HCT116 (cell line): ENCODE data around the gene TPRX1. TPM values are rescaled to one million over a fixed set of nuclear protein-coding genes. Genes with fewer than 3 reads are reported as not detected.
"Not testable (repeated sequence)": the region's sequence is repeated elsewhere in the genome, so short reads cannot be mapped to it uniquely, and the experiment has no call there.

Experiments used
- ATAC-seq: fragments of 200-7000 bp; cut with Tn5 transposase; 2 replicates; pipeline ENCODE4 v1.9.1; 2020; ENCODE audit warnings: mild to moderate bottlenecking, moderate library complexity
- BruUV-seq: library from RNA; stranded (reverse); fragments of 400-500 nt; replicated peaks from 2 replicates; lab custom pipeline; 2021; lab: Mats Ljungman, UMichigan
- CTCF ChIA-PET: fragments of 300-600 bp; sonication (Branson Sonifier 250); formaldehyde crosslinking; loops from one replicate; lab custom pipeline; 2021; ENCODE audit warnings: antibody characterized with exemption; lab: Charles Lee
- POLR2A ChIA-PET: fragments of 300-600, 350-600 bp; sonication (Branson Sonifier 250); formaldehyde crosslinking; loops from one replicate; lab custom pipeline; 2021; ENCODE audit warnings: antibody characterized with exemption; lab: Charles Lee
- RAD21 ChIA-PET, 2 experiments: fragments of 300-600 bp; sonication (Branson Sonifier 250); formaldehyde crosslinking; loops; one replicate each; lab custom pipeline; 2023; ENCODE audit warnings: low total read pairs in 2 of 2; ENCODE audit not compliant: uncharacterized antibody in 2 of 2, unreplicated experiment in 2 of 2, low non-redundant PET in 1 of 2; lab: Charles Lee
- DNase-seq: peaks from one replicate; pipeline ENCODE4 v3.0.0-alpha.2; 2010; ENCODE audit warnings: low read depth, low spot score
- H2AFZ ChIP-seq: fragments of 200-600 bp; shearing (Covaris generic), sonication (generic); 2 replicates; pipeline ENCODE4 v1.6.1; 2017; ENCODE audit warnings: low read depth, mixed run types, mixed read lengths, antibody characterized with exemption, low read length; ENCODE audit not compliant: poor library complexity, severe bottlenecking
- H3K27ac ChIP-seq: 2 replicates; pipeline ENCODE4 v1.5.1; 2012; ENCODE audit warnings: low read depth, low read length
- H3K27me3 ChIP-seq: fragments of 200-600 bp; sonication (generic); 2 replicates; pipeline ENCODE4 v1.6.1; 2016; ENCODE audit warnings: mixed run types, low read length, mixed read lengths; ENCODE audit not compliant: insufficient read depth
- H3K36me3 ChIP-seq, 2 experiments: fragments of 200-500 bp in 1 of 2; fragments of 200-600 bp in 1 of 2; sonication (Bioruptor generic) in 1 of 2; sonication (generic) in 1 of 2; 2 replicates each; pipeline versions ENCODE4 v1.5.1 to v1.6.1; 2014 to 2016; ENCODE audit warnings: low read length in 2 of 2, inconsistent platforms in 1 of 2, mixed read lengths in 1 of 2, mixed run types in 1 of 2; ENCODE audit not compliant: insufficient read depth in 2 of 2, control insufficient read depth in 1 of 2
- H3K4me1 ChIP-seq, 2 experiments: fragments of 200-600 bp in 1 of 2; sonication (generic) in 1 of 2; 2 replicates each; pipeline versions ENCODE4 v1.5.1 to v1.6.1; 2012 to 2017; ENCODE audit warnings: low read length in 2 of 2, inconsistent platforms in 1 of 2, mild to moderate bottlenecking in 1 of 2, mixed read lengths in 1 of 2, mixed run types in 1 of 2, moderate library complexity in 1 of 2; ENCODE audit not compliant: insufficient read depth in 2 of 2, control insufficient read depth in 1 of 2
- H3K4me2 ChIP-seq: fragments of 200-600 bp; sonication (generic); 2 replicates; pipeline ENCODE4 v1.6.1; 2017; ENCODE audit warnings: mixed run types, low read length, mixed read lengths
- H3K4me3 ChIP-seq, 2 experiments: fragments of 200-600 bp in 1 of 2; sonication (generic) in 1 of 2; replicated peaks in 1 of 2; 2 replicates each; pipeline ENCODE4 v1.5.1; 2011 to 2016; ENCODE audit warnings: low read length in 2 of 2, control low read depth in 1 of 2, low read depth in 1 of 2, mild to moderate bottlenecking in 1 of 2, mixed read lengths in 1 of 2, mixed run types in 1 of 2
- H3K79me2 ChIP-seq: fragments of 200-600 bp; sonication (generic); 2 replicates; pipeline ENCODE4 v1.6.1; 2017; ENCODE audit warnings: mild to moderate bottlenecking, mixed run types, low read length, moderate library complexity, mixed read lengths; ENCODE audit not compliant: insufficient read depth
- H3K9ac ChIP-seq: fragments of 200-600 bp; sonication (generic); 2 replicates; pipeline ENCODE4 v1.6.1; 2016; ENCODE audit warnings: low read length, mixed read lengths
- H3K9me2 ChIP-seq: fragments of 200-600 bp; sonication (generic), shearing (Covaris generic); 2 replicates; pipeline ENCODE4 v1.6.1; 2017; ENCODE audit warnings: mixed run types, mild to moderate bottlenecking, moderate library complexity; ENCODE audit not compliant: insufficient read depth
- H3K9me3 ChIP-seq, 2 experiments: fragments of 200-500 bp in 1 of 2; fragments of 200-600 bp in 1 of 2; sonication (Bioruptor generic) in 1 of 2; sonication (generic) in 1 of 2; 2 replicates each; pipeline ENCODE4 v1.6.1; 2014 to 2017; ENCODE audit warnings: low read length in 2 of 2, mixed read lengths in 2 of 2, inconsistent platforms in 1 of 2, low read depth in 1 of 2, mild to moderate bottlenecking in 1 of 2, mixed run types in 1 of 2, moderate library complexity in 1 of 2; ENCODE audit not compliant: control insufficient read depth in 1 of 2, insufficient read depth in 1 of 2
- H4K20me1 ChIP-seq: fragments of 200-600 bp; sonication (generic), shearing (Covaris generic); 2 replicates; pipeline ENCODE4 v1.6.1; 2017; ENCODE audit warnings: mixed run types, mild to moderate bottlenecking, moderate library complexity; ENCODE audit not compliant: insufficient read depth
- CBX3 ChIP-seq: IDR thresholded peaks from 2 replicates; pipeline ENCODE4 v1.6.1; 2012; ENCODE audit warnings: low read depth
- CEBPB ChIP-seq: IDR thresholded peaks from 2 replicates; pipeline ENCODE4 v1.6.1; 2012; ENCODE audit warnings: low read depth
- EGR1 ChIP-seq: IDR thresholded peaks from 2 replicates; pipeline ENCODE4 v1.6.1; 2012; ENCODE audit warnings: low read depth
- ELF1 ChIP-seq: IDR thresholded peaks from 2 replicates; pipeline ENCODE4 v1.6.1; 2012; ENCODE audit warnings: low read depth, borderline replicate concordance
- JUND ChIP-seq: IDR thresholded peaks from 2 replicates; pipeline ENCODE4 v1.6.1; 2012
- SIN3A ChIP-seq: IDR thresholded peaks from 2 replicates; pipeline ENCODE4 v1.6.1; 2012; ENCODE audit warnings: low read depth
- SRF ChIP-seq: IDR thresholded peaks from 2 replicates; pipeline ENCODE4 v1.6.1; 2012; ENCODE audit warnings: low read depth
- ZFX ChIP-seq: fragments of 450-650 bp; IDR thresholded peaks from 2 replicates; pipeline ENCODE4 v1.6.1; 2017
- ZNF274 ChIP-seq: fragments of 200-500 bp; sonication (Bioruptor generic); IDR thresholded peaks from 2 replicates; pipeline ENCODE4 v1.6.1; 2014; ENCODE audit warnings: mild to moderate bottlenecking, low read depth, low read length, inconsistent platforms
- intact Hi-C: fragments of 100-400 bp; cut with micrococcal nuclease; formaldehyde crosslinking; loops from 2 replicates; pipeline ENCODE4 v1.10.0; 2022
- total RNA-seq: library from RNA; stranded (reverse); gene quantifications from one replicate; pipeline ENCODE4 v1.2.1, GENCODE V29; 2021; ENCODE audit not compliant: unreplicated experiment
- TF ChIP-seq, protein P1 (sequence below), 3 experiments: fragments of 200-600 bp in 1 of 3; sonication (generic) in 1 of 3; IDR thresholded peaks in 2 of 3; conservative IDR thresholded peaks in 1 of 3; 2 replicates each; pipeline ENCODE4 v1.5.1; 2012 to 2017; ENCODE audit warnings: low read depth in 2 of 3, low read length in 2 of 3, antibody characterized with exemption in 1 of 3, borderline replicate concordance in 1 of 3, control low read depth in 1 of 3, mild to moderate bottlenecking in 1 of 3, mixed read lengths in 1 of 3, mixed run types in 1 of 3, moderate library complexity in 1 of 3; ENCODE audit not compliant: insufficient read depth in 1 of 3
- TF ChIP-seq, protein P2 (sequence below): IDR thresholded peaks from 2 replicates; pipeline ENCODE4 v1.6.1; 2012
- TF ChIP-seq, protein P3 (sequence below): IDR thresholded peaks from 2 replicates; pipeline ENCODE4 v1.6.1; 2012
- TF ChIP-seq, protein P4 (sequence below): IDR thresholded peaks from 2 replicates; pipeline ENCODE4 v1.6.1; 2012; ENCODE audit warnings: low read depth

The TPRX1 gene
- total RNA-seq, 1 experiment from 2014 or later, result not detected

DNA sequence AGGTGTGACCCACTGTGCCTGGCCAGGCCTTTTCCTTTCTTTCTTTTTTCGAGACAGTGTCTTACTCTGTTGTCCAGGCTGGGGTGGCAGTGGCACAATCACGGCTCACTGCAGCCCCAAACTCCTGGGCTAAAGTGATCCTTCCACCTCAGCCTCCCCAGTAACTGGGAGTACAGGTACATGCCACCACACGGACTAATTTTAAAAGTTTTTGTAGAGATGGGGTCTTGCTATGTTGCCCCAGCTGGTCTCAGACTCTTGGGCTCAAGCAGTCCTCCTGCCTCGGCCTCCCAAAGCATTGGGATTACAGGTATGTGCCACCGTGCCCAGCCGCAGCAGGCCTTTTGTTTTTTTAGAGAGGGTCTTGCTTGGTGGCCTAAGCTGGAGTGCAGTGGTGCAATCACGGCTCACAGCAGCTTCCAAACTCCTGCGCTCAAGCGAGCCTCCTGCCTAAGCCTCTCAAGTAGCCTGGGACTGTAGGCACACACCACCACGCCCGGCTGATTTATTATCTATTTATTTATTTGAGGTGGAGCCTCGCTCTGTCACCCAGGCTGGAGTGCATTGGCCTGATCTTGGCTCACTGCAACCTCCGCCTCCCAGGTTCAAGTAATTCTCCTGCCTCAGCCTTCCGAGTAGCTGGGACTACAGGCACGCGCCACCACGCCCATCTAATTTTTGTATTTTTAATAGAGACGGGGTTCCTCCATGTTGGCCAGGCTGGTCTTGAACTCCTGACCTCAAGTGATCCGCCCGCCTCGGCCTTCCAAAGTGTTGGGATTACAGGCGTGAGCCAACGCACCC is 26.9 kb downstream of the TPRX1 start:
- ChIA-PET CTCF (interaction anchor here (1.2 to 1.5 kb wide), 3 partner anchors 10 to 17 kb away, joined by 3 to 4 read pairs (median 3); no protein-coding TSS in a partner anchor), POLR2A (interaction anchor here (0.6 to 1.3 kb wide), 2 partner anchors 12 to 443 kb away, joined by 4 to 5 read pairs; no protein-coding TSS in a partner anchor)
- BruUV-seq, result TSS peak; percentile 93
- H3K4me2 ChIP-seq, result peak overlapping the region; percentile 99
- H3K9me2 ChIP-seq, intact Hi-C loops, H3K27me3 ChIP-seq, DNase-seq, H3K9me3 ChIP-seq, H4K20me1 ChIP-seq, H2AFZ ChIP-seq, RAD21 ChIA-PET: not testable (repeated sequence)
- peaks cover 41% of the 10 kb centered on the region for H3K79me2 ChIP-seq
- H3K9ac ChIP-seq, result peak overlapping the region; percentile 84
- peak; percentile 21 for ATAC-seq
- peaks cover 13 to 24% of the 10 kb centered on the region in 2 experiments; a peak in 3 of 4 replicates for H3K4me1 ChIP-seq
- peaks cover 20 to 26% of the 10 kb centered on the region in 2 experiments; a peak in 3 of 4 replicates for H3K36me3 ChIP-seq
- peak overlapping the region; percentile 98 for H3K27ac ChIP-seq
- H3K4me3 ChIP-seq, result peak overlapping the region; percentile 97 to 99

DNA sequence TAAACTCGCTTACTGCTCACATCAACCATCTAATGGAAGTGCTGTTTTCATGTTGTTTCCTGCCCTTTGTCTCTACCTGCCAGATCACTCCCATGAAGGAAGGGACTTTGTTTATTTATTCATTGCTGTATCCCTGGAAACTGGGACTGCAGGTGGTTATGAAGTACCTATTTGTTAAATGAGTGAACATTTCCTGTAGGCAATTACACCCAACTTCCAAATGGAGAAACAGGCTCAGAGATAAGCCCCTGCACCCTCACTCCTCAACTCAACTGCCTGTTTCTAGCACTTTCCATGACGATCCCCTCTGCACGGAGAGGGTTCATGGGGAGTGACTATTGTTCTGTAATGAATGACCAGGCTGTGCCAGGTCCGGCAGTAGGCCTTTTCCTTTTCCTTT is 27.8 kb downstream of the TPRX1 start:
- Histone ChIP-seq H2AFZ (no peak overlapping the region), H3K79me2 (peaks cover 35% of the 10 kb centered on the region), H3K4me3 (no peak overlapping the region), H3K9me3 (no peaks in the 10 kb centered on the region), H3K9me2 (no peaks in the 10 kb centered on the region), H3K27ac (no peak overlapping the region), H3K4me1 (peaks cover 13 to 24% of the 10 kb centered on the region in 2 experiments; a peak in 3 of 4 replicates), H4K20me1 (no peaks in the 10 kb centered on the region), H3K36me3 (peaks cover 13 to 17% of the 10 kb centered on the region in 2 experiments; a peak in 3 of 4 replicates), H3K4me2 (no peak overlapping the region), H3K9ac (no peak overlapping the region), H3K27me3 (no peaks in the 10 kb centered on the region)
- TF ChIP-seq ELF1 (no peak), ZNF274 (no peak), SRF (no peak), CEBPB (no peak), ZFX (no peak), SIN3A (no peak), JUND (no peak), CBX3 (no peak), EGR1 (no peak)
- TF ChIP-seq, protein P1, sequence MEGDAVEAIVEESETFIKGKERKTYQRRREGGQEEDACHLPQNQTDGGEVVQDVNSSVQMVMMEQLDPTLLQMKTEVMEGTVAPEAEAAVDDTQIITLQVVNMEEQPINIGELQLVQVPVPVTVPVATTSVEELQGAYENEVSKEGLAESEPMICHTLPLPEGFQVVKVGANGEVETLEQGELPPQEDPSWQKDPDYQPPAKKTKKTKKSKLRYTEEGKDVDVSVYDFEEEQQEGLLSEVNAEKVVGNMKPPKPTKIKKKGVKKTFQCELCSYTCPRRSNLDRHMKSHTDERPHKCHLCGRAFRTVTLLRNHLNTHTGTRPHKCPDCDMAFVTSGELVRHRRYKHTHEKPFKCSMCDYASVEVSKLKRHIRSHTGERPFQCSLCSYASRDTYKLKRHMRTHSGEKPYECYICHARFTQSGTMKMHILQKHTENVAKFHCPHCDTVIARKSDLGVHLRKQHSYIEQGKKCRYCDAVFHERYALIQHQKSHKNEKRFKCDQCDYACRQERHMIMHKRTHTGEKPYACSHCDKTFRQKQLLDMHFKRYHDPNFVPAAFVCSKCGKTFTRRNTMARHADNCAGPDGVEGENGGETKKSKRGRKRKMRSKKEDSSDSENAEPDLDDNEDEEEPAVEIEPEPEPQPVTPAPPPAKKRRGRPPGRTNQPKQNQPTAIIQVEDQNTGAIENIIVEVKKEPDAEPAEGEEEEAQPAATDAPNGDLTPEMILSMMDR (IDR thresholded peaks at IDR 0.05 in 2 of 3, conservative IDR thresholded peaks at IDR 0.05 in 1 of 3; ENCODE audit: borderline replicate concordance in 1 of 3, insufficient read depth in 1 of 3, low read depth in 2 of 3, low read length in 2 of 3), result no peak
- TF ChIP-seq, protein P2, sequence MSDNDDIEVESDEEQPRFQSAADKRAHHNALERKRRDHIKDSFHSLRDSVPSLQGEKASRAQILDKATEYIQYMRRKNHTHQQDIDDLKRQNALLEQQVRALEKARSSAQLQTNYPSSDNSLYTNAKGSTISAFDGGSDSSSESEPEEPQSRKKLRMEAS, result no peak
- TF ChIP-seq, protein P3, sequence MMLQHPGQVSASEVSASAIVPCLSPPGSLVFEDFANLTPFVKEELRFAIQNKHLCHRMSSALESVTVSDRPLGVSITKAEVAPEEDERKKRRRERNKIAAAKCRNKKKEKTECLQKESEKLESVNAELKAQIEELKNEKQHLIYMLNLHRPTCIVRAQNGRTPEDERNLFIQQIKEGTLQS, result no peak
- TF ChIP-seq, protein P4, sequence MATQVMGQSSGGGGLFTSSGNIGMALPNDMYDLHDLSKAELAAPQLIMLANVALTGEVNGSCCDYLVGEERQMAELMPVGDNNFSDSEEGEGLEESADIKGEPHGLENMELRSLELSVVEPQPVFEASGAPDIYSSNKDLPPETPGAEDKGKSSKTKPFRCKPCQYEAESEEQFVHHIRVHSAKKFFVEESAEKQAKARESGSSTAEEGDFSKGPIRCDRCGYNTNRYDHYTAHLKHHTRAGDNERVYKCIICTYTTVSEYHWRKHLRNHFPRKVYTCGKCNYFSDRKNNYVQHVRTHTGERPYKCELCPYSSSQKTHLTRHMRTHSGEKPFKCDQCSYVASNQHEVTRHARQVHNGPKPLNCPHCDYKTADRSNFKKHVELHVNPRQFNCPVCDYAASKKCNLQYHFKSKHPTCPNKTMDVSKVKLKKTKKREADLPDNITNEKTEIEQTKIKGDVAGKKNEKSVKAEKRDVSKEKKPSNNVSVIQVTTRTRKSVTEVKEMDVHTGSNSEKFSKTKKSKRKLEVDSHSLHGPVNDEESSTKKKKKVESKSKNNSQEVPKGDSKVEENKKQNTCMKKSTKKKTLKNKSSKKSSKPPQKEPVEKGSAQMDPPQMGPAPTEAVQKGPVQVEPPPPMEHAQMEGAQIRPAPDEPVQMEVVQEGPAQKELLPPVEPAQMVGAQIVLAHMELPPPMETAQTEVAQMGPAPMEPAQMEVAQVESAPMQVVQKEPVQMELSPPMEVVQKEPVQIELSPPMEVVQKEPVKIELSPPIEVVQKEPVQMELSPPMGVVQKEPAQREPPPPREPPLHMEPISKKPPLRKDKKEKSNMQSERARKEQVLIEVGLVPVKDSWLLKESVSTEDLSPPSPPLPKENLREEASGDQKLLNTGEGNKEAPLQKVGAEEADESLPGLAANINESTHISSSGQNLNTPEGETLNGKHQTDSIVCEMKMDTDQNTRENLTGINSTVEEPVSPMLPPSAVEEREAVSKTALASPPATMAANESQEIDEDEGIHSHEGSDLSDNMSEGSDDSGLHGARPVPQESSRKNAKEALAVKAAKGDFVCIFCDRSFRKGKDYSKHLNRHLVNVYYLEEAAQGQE, result no peak
- POLR2A ChIA-PET, result interaction anchor here (1.7 kb wide), 1 partner anchor 11 kb away, joined by 5 read pairs; no protein-coding TSS in a partner anchor
- intact Hi-C loops, result no loop called here
- DNase-seq, result no peak
- BruUV-seq, result no TSS peak
- ATAC-seq, result no peak
- RAD21 ChIA-PET, result no interaction called here
- CTCF ChIA-PET, result no interaction called here
